B cell (primary cell): ENCODE results near the gene BABAM2.

ENCODE experiments used
- EZH2 ChIP-seq: IDR thresholded peaks from 2 replicates; pipeline ENCODE4 v1.6.1; 2012; ENCODE audit warnings: borderline replicate concordance, low read depth, mild to moderate bottlenecking, moderate library complexity, low read length; ENCODE audit not compliant: insufficient read depth, poor library complexity, severe bottlenecking
- TF ChIP-seq, protein P1 (sequence below): fragments of 200-600 bp; IDR thresholded peaks from one replicate; pipeline ENCODE4 v1.8.0; 2022; ENCODE audit warnings: antibody characterized with exemption, mild to moderate bottlenecking

DNA sequence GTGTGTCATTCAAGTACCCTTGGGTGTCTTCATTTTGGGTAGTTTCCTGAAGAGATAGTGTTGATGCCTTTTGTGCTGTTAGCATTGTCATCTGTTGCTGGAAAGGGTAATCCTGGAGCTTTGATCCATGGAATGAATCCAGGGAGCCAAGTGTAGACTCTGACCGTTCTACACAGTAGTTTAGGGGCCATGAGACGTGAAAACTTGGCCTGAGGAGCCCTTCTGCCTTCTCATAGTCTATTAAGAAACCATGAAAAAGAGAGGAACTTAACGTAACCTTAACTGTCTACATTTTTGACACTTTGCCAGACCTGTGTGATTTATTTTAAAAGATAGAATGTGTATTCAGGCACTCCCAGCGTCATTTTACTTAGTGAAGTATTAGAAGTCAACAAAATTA, 194.0 kb downstream of the BABAM2 start:
- TF ChIP-seq, protein P1, sequence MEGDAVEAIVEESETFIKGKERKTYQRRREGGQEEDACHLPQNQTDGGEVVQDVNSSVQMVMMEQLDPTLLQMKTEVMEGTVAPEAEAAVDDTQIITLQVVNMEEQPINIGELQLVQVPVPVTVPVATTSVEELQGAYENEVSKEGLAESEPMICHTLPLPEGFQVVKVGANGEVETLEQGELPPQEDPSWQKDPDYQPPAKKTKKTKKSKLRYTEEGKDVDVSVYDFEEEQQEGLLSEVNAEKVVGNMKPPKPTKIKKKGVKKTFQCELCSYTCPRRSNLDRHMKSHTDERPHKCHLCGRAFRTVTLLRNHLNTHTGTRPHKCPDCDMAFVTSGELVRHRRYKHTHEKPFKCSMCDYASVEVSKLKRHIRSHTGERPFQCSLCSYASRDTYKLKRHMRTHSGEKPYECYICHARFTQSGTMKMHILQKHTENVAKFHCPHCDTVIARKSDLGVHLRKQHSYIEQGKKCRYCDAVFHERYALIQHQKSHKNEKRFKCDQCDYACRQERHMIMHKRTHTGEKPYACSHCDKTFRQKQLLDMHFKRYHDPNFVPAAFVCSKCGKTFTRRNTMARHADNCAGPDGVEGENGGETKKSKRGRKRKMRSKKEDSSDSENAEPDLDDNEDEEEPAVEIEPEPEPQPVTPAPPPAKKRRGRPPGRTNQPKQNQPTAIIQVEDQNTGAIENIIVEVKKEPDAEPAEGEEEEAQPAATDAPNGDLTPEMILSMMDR: no peak
- TF ChIP-seq EZH2: no peak
